GM21723 (cell line): ENCODE data around the gene ZNF782.
"Not testable (repeated sequence)": the region's sequence is repeated elsewhere in the genome, so short reads cannot be mapped to it uniquely, and the experiment has no call there.

Experiments
- ATAC-seq: cut with Tn5 transposase; IDR thresholded peaks from one replicate; pipeline ENCODE4 v1.9.1; 2021; ENCODE audit warnings: mild to moderate bottlenecking, moderate library complexity; ENCODE audit not compliant: unreplicated experiment

The ZNF782 gene

DNA sequence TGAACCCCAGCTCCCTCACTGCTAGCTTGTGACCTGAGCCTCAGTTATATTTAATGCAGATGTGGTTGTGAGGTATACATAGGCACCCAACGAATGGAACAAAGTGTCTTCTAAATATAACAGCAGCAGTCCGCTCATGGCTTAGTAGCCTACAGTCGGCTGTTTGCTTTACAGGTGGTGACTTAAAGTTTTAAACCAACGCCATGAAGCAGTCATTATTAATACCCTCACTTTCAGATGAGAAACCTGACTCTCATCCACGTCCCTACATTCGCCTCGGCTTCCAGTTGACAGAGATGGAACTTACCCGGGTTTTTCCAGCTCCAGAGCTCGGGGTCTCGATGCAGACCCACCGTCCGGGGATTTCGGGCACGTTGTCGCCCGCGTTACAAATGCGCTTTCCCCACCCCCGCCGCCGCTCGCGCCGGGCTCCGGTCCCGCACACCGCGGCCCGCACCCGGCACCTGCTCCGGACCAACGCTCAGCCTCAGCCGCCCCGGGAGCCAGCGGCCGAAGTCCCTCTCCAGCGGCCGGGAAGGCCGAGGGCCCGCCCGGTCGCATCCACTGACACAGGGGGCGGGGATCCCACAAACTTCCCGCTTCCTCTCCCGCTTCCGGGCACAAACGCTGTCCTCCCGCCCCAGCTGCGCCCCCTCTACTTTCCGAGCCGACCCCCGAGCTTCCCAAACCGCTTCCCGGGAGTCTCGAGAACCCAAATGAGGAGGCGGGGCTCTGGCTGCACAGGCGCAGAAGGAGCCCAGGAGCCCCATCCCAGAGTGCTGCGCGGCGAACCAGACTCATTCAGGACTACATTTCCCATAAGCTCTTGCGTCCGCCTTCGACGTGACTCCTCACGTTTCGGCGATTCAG lies at the start of gene ZNF782:
TSS of gene ZNF782 (minus strand) at position 734 of the 870 bp plus-strand sequence. CDS start 2,553 bp downstream, outside the sequence.
- peak; percentile 91 for ATAC-seq

DNA sequence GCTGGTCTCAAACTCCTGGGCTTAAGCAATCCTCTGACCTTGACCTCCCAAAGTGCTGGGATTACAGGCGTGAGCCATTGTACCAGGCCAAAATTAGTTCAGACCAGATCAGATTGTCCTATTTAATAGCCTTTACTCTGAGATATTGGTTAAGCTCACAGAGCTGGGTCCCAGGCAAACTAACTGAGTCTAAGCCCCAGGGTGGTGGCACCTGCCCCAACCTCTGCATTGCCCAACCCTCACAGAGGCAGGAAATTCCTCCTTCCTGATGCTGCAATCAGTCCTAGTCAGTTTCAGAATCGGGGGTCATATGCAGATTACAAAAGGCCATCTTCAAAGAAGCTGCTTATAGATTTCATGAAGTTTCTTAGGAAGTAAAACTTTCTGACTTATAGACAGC lies 45.7 kb upstream of the ZNF782 start:
- ATAC-seq, result not testable (repeated sequence)

DNA sequence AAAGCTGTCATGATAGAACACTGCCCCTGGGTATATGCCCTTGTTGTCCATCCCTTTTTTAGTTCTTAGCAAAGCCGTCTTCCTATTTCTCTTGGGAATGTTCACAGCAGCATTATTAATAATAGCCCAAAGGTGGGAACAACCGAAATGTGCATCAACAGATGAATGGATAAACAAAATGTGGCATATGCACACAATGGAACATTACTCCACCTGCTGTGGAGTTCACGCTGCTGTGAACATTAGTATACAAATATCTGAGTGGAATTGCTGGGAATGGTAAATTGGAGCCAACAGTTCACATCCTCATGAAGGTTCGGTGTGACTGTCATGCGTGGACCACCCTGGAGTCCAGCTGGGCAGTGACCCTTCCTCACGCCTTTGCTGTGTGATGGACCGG lies 37.8 kb upstream of the ZNF782 start:
- no peak for ATAC-seq

DNA sequence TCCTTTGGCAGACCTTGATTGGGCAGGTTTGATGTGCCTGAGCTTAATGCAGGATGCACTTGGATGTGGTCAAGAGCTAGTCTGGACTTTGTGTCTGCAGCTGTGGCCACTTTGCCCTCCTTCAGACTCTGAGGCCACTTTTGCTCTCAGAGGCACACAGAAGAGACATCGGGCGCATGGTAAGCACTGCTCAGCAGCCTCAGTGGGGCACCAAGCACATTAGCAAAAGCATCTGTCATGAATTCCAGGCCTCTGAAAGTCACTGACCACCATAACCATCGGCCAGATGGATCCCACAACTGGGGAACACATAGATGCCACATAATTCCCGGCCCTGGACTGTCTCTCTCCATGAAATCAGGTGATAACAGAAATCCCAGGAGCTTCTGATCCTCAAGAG lies 34.3 kb upstream of the ZNF782 start:
- ATAC-seq, result no peak

DNA sequence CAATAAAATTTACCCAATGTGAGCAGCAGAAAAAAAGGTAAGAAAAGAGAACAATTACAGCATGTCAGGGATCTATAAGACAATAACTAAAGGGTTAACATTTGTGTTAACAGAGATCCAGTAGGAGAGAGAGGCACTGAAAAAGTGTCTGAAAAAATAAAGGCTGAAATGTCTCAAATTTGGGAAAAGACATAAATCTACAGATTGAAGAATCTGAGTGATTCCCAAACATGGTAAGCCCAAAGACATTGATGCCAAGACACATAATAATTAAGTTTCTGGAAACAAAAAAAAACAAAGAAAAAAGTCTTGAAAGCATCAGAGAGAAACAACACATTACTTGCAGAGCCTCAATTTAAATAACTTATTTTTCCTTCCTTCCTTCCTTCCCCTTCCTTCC lies 31.1 kb upstream of the ZNF782 start:
- no peak for ATAC-seq

DNA sequence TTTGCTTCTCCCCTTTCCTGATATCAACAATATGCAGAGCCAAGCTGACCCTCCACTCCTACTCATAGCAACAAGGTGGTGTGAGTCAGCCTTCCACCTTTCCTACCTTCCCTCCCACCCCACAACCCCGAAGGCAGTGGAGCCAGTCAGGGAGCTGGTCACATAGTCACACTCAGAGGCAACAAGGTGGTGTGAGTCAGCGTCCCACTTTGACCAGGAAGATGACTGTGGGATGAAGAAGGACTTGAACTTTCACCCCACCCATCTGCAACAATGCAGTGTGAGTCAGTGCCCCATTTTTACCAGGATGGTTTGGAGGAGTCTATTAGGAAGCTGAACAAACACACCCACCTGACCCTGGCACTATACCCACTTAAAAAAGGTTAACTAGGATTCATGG lies 30.1 kb upstream of the ZNF782 start:
- ATAC-seq, result no peak

DNA sequence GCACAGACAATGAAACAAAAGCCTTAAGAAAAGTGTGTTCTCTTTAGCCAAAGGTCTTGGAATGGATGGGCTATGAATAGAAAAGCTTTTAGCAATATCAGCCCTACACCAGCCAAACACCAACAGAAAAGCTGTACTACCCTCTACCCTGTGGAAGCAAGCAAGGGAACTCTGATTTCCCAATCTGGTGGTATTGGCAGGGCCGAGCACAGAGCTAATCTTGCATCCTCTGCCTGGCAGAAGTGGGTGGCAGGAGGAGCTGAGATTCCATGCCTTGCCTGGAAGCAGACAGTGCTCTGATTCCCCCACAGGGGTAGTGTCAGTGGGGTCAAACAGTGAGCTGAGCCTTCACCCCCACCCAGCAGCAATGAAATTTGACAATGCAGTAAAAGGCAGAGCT lies 29.6 kb upstream of the ZNF782 start:
- no peak for ATAC-seq

DNA sequence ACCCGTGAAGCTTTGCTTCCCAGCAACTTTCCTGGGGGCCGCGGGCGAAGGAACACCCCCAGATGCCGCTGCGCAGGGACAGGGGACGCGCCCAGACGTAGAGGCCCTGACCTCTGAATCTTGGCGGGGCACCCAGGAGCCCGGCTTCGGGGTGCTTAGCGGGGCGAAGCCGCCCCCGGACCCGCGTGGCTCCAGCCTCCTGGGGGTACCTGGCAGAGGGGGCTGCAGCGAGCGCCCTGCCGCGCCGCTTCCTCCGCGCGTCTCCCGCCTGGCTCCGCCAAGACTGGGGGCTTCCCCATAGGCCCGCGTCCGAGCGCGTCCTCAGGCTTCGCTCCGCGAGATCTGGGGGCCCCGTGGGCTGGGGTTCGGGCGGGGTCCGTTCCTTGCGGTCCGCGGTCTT lies 23.0 kb upstream of the ZNF782 start:
- no peak for ATAC-seq

DNA sequence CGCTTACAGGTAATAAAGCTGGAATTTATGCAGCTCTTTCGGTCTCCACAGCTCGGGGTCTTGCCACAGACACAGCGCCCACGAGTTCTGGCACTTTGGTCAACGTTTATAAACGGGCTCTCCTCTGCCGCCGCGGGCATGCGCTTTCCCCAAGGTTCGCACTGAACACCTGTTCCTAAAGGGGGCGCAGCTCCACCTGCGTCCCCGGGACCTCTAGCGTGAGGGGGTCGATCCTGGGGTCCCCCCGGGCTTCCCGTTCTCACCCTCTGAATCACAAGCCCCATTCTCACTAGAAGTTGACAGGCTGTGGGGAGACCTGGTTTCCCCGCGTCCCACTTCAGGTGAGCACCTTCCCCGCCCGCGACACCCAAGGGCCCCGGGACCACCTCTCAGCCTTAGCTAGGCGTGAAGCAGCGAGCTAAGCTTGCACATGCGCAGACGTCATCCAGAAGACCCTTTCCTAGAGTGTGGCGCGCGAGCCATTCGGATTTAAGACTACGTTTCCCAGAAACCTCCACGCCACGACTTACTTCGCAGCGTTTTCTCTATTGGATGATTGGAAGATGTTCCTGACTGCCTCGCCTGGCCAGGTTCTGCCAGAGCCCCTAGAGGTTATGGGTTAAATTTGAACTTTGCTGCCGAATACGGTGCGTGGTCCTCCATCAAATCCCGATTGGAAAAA lies 21.3 kb upstream of the ZNF782 start:
- peak; percentile 64 for ATAC-seq

DNA sequence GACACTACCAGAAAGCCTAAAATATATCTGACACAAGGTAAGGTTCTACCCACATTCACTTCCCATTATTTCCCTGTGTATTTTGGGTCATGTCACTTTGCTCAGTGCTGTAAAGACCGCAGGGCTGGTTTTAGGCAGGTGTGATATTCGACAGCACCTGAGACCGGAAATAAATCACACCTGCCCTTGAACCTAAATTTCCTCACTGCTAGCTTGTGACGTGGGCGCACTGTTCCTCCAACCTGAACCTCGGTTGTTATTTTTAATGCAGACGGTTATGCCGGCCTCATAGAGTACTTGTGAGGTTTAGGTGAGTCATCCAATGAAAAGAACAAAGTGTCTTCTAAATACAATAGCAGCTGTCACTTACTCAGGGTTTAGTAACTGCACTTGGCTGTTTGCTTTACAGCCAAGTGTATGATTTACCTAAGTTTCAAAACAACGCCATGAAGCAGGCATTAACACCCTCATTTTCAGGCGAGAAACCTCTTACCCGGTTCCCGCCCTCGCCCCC lies 20.7 kb upstream of the ZNF782 start:
- ATAC-seq, result peak; percentile 64

DNA sequence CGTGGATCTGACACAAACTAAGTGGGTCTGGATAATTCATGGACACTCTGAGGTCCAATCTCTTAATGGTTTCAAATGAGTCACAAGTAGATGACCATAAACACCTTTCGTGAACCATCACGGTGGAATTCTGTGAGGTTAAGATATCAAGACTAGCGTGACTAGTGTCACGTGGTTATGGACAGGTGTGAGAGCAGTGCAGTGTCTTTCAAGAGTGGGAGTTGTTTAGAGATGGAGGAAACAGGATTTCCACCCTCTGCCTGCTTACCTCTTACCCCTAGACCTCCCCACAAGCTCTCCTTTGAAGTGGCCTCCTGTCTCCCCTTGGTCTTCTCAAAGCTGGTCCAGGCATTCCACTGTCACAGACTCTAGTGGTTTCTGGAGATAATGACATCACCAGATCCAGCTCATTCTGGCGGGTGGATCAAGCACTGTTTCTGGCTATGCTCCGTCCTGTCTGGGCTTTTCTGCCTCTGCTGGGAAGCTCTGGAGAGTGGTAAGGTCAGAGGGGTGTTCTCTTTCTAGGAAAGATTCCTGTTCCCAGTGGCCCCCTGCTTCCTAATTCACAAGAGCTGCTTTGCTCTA lies 20.0 kb upstream of the ZNF782 start:
- no peak for ATAC-seq

DNA sequence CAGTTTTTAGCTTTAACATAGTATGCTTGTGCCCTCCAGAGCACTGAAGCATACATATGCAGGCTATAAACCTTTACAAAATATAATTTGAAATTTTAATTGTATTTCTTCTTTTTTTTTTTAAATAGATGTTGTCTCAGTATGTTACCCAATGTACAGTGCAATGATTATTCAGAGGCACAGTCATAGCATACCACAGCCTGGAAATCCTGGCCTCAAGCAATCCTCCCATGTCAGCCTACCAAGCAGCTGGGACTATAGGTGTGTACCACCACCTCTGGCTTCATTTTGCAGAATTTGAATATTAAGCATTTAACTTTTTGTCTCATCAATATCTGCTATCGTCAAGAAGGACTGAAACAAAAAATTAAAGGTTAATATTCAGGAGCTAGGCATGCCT lies 16.9 kb upstream of the ZNF782 start:
- ATAC-seq, result no peak

DNA sequence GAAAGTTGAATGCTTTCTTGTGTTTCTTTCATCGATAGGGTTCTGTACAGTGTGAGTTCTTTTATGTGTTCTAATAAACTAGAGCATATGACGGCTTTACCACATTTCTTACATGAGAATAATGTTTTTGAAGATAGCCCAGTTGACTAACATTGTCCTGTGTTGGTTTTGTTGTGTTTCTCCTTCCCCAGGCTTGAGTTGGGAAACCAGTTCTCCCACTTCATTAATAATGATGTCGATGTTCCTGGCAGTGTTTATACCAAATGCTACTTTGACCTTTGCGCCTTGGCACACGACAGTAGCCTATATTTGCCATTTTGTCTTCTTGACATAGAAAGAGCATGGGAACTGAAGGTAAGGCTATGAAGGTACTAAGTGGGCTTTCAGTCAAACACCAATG lies 14.4 kb upstream of the ZNF782 start:
- no peak for ATAC-seq

DNA sequence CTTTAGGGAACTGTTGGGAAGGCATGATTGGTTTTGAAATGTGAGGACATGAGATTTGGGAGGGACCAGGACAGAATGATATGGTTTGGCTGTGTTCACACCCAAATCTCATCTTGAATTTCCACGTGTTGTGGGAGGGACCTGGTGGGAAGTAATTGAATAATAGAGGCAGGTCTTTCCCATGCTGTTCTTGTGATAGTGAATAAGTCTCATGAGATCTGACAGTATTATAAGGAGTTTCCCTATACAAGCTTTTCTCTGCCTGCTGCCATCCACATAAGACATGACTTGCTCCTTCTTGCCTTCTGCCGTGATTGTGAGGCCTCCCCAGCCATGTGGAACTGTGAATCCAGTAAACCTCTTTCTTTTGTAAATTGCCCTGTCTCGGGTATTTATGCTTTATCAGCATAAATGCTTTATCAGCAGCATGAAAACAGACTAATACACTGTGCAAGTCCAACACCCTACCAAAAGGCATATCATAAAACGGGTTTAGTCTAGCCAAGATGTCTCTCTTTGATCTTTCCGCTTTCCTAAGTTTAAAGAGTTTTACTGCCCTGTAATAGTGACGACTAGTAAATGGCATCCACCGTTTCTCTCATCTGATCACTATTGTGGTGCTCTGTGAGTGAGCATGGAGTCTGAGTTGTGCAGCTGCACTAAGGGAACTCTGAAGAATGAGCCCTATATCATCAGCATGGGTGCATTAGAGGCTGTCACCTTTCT lies 12.9 kb upstream of the ZNF782 start:
- no peak for ATAC-seq

DNA sequence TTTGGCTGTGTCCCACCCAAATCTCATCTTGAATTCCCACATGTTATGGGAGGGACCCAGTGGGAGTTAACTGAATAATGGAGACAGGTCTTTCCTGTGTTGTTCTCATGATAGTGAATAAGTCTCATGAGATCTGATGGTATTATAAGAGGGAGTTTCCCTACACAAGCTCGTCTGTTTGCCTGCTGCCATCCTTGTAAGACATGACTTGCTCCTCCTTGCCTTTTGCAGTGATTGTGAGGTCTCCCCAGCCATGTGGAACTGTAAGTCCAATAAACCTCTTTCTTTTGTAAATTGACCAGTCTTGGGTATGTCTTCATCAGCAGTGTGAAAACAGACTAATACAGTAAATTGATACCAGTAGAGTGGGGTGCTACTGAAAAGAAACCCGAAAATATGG lies 10.9 kb upstream of the ZNF782 start:
- ATAC-seq, result not testable (repeated sequence)

DNA sequence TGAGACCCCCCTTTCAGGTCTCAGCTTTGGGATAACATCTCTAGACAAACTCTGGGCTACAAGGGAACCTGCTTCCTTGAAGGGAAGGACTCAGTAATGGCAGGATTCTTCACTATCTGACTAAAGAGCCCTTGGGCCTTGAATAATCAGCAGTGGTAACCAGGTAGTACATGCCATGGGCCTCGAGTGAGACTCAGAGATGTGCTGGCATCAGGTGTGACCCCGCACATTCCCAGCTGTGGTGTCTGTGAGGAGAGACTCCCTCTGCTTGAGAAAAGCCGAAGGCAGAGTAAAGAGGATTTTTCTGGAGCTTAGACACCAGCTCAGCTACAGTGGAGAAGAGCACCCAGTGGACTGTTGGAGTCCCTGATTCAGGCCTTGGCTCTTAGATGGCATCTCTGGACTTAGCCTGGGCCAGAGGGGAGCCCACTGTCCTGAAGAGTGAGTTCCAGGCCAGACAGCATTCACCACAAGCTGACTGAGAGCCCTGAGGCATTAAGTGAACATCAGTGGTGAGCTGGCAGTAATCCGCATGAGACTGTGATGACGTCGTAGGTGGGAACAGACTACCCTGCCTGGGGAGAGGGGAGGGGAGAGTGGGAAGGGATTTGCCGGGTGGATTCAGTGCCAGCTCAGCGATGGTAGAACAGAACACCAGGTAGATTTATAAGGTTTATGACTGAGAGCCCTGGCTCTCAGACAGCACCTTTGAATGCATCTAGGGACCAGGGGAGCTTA lies 5.3 kb upstream of the ZNF782 start:
- ATAC-seq, result no peak

DNA sequence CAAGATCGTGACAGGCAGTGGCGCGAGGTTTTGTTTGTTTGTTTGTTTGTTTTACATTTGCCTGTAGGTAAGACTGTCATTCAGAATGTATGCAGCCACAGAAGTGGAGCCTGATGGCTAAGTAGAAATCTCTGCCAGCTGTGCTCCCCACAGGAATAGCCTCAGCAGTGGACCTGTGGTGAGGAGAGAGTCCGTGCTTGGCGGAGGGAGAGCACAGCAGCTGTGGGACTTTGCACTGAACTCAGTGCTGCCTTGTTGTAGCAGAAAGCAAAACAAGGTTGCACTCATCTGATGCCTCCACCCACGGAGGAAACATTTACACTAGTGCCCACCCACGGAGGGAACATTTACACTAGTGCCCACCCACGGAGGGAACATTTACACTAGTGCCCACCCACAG lies 4.4 kb upstream of the ZNF782 start:
- ATAC-seq, result no peak

DNA sequence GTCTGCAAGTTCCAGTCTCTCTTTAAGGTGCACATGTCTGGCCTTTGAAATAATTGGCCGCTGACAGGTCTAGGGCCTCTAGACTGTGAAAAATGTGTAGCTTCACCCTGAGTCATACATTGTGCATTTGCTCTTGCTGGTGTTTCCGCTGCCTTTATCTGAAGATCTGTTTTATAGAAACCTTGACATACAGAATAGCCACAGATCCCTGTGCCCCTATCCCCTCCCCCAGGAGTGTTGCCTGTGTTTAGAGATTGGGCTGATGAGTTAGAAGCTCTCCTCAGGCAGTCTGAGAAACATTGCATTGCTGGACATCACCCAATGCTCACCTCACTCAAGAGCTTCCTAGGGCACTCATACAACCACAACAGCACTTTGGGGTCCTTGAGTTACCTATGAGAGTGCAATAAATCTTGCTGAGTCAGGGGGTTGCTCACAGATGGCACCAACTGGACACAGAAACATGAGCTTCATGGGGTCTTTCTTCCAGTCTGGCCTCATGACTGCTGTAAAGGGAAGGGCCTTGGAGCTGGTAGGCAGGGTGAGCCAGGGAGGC lies 3.8 kb upstream of the ZNF782 start:
- no peak for ATAC-seq

DNA sequence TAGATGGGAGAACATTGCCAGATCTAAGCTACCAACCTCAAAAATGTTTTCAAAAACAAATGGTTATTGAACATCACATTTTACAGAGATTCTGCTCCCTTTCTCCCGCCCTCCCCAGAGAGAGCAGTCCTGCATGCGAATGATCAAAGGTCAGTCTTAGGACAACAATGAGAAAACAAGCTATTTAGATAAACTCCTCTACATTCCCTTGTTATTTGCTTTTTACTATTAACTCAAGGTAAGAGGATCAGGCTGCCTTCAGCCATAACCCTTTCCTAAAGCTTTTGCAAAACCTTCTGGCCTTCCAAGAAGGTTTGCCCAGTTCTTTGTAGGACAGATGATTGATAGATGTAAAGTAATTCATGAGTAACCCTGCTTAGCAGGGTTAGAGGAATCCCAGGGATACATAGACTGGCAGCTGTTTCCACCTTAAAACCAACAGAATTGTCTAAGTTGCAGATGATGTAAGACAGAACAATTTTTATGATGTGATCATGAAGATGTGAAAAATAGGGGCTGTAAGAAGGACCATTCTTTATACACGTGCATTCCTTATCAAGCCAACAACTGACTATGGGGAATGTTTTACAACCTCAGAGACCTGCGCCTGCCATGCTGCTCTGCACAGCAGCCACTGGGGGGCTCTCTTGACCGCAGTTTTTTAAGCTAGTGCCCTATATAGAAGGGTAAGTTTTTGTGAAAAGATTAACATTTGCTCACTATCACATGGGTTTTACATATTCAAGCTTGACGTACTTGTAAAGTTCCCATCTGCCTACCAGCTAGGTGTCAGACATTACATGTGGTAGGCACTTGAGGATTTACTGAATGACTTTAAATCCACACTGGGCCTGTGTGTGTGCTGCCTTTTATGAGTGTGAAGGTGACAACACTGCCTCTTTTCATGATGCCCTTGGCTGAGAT lies 2.3 kb upstream of the ZNF782 start:
- ATAC-seq, result no peak
